SK-N-SH treated with all-trans-retinoic acid at 6 μM for 48 hours (cell line): Measurements from ENCODE around the gene GRIA4.
"Not testable (repeated sequence)": the region's sequence is repeated elsewhere in the genome, so short reads cannot be mapped to it uniquely, and the experiment has no call there.

Experiments
- ATAC-seq: fragments of 200-7000 bp; cut with Tn5 transposase; 3 replicates; pipeline ENCODE4 v1.9.1; 2020; ENCODE audit warnings: mild to moderate bottlenecking, moderate library complexity
- ARNTL ChIP-seq: fragments of 450-650 bp; formaldehyde crosslinking; IDR thresholded peaks from 2 replicates; pipeline ENCODE4 v1.5.0; 2020; ENCODE audit warnings: low read depth, mild to moderate bottlenecking, moderate library complexity, borderline replicate concordance
- BACH2 ChIP-seq: fragments of 250-450 bp; sonication (Bioruptor Pico); IDR thresholded peaks from 2 replicates; pipeline ENCODE4 v1.9.0; 2021; ENCODE audit warnings: mild to moderate bottlenecking, borderline replicate concordance
- CSDC2 ChIP-seq: fragments of 250-450 bp; sonication (Bioruptor Pico); IDR thresholded peaks from 2 replicates; pipeline ENCODE4 v1.5.0; 2020; ENCODE audit warnings: mild to moderate bottlenecking, moderate library complexity
- ESRRG ChIP-seq: fragments of 250-450 bp; sonication (Bioruptor Pico); IDR thresholded peaks from 2 replicates; pipeline ENCODE4 v1.6.1; 2021; ENCODE audit warnings: mild to moderate bottlenecking
- GLIS3 ChIP-seq: fragments of 250-450 bp; sonication (Bioruptor Pico); IDR thresholded peaks from 2 replicates; pipeline ENCODE4 v1.5.0; 2020; ENCODE audit warnings: mild to moderate bottlenecking, moderate library complexity
- ISL1 ChIP-seq: fragments of 250-450 bp; sonication (Bioruptor Pico); IDR thresholded peaks from 2 replicates; pipeline ENCODE4 v2.1.2; 2022; ENCODE audit warnings: mild to moderate bottlenecking, moderate library complexity
- OSR1 ChIP-seq: fragments of 250-450 bp; sonication (Bioruptor Pico); IDR thresholded peaks from 2 replicates; pipeline ENCODE4 v1.8.0; 2022; ENCODE audit warnings: moderate library complexity, mild to moderate bottlenecking, inconsistent platforms
- PPARA ChIP-seq: fragments of 250-450 bp; sonication (Bioruptor Pico); IDR thresholded peaks from 2 replicates; pipeline ENCODE4 v1.5.0; 2020; ENCODE audit warnings: mild to moderate bottlenecking, borderline replicate concordance
- RARB ChIP-seq: fragments of 250-450 bp; sonication (Bioruptor Pico); IDR thresholded peaks from 2 replicates; pipeline ENCODE4 v1.8.0; 2021; ENCODE audit warnings: mild to moderate bottlenecking, moderate library complexity
- SNAI2 ChIP-seq: fragments of 250-450 bp; sonication (Bioruptor Pico); IDR thresholded peaks from 2 replicates; pipeline ENCODE4 v1.5.0; 2020; ENCODE audit warnings: mild to moderate bottlenecking, moderate library complexity
- TCF4 ChIP-seq: fragments of 250-450 bp; sonication (Bioruptor Pico); IDR thresholded peaks from 2 replicates; pipeline ENCODE4 v1.8.0; 2021; ENCODE audit warnings: mild to moderate bottlenecking, moderate library complexity, borderline replicate concordance
- TOX ChIP-seq: fragments of 250-450 bp; sonication (Bioruptor Pico); IDR thresholded peaks from 2 replicates; pipeline ENCODE4 v1.8.0; 2021; ENCODE audit warnings: mild to moderate bottlenecking, moderate library complexity, borderline replicate concordance
- ZC3H10 ChIP-seq: fragments of 250-450 bp; sonication (Bioruptor Pico); IDR thresholded peaks from 2 replicates; pipeline ENCODE4 v1.5.1; 2021; ENCODE audit warnings: mild to moderate bottlenecking, moderate library complexity
- ZFP3 ChIP-seq: fragments of 250-450 bp; sonication (Bioruptor Pico); IDR thresholded peaks from 2 replicates; pipeline ENCODE4 v1.5.0; 2020; ENCODE audit warnings: mild to moderate bottlenecking, moderate library complexity
- ZFP30 ChIP-seq: fragments of 450-650 bp; formaldehyde crosslinking; IDR thresholded peaks from 2 replicates; pipeline ENCODE4 v1.5.0; 2022; ENCODE audit warnings: mild to moderate bottlenecking, moderate library complexity
- ZNF565 ChIP-seq: fragments of 450-650 bp; formaldehyde crosslinking; conservative IDR thresholded peaks from 2 replicates; pipeline ENCODE4 v1.5.0; 2020; ENCODE audit warnings: low read depth, mild to moderate bottlenecking, moderate library complexity
- ZNF70 ChIP-seq: fragments of 450-650 bp; formaldehyde crosslinking; IDR thresholded peaks from 2 replicates; pipeline ENCODE4 v1.5.0; 2020; ENCODE audit warnings: mild to moderate bottlenecking, moderate library complexity
- ZNF8 ChIP-seq: fragments of 450-650 bp; formaldehyde crosslinking; IDR thresholded peaks from 2 replicates; pipeline ENCODE4 v1.5.0; 2020; ENCODE audit warnings: mild to moderate bottlenecking, moderate library complexity
- TF ChIP-seq, protein P1 (sequence below): fragments of 250-450 bp; sonication (Bioruptor Pico); IDR thresholded peaks from 2 replicates; pipeline ENCODE4 v1.5.1; 2021; ENCODE audit warnings: mild to moderate bottlenecking, moderate library complexity
- TF ChIP-seq, protein P2 (sequence below): fragments of 250-450 bp; sonication (Bioruptor Pico); IDR thresholded peaks from 2 replicates; pipeline ENCODE4 v1.5.1; 2020; ENCODE audit warnings: low read depth, mild to moderate bottlenecking, moderate library complexity
- TF ChIP-seq, protein P3 (sequence below): fragments of 250-450 bp; sonication (Bioruptor Pico); IDR thresholded peaks from 2 replicates; pipeline ENCODE4 v1.8.0; 2020; ENCODE audit warnings: mild to moderate bottlenecking, moderate library complexity, borderline replicate concordance
- TF ChIP-seq, protein P4 (sequence below): fragments of 250-450 bp; sonication (Bioruptor Pico); IDR thresholded peaks from 2 replicates; pipeline ENCODE4 v1.5.0; 2020; ENCODE audit warnings: mild to moderate bottlenecking, moderate library complexity

The GRIA4 gene

DNA sequence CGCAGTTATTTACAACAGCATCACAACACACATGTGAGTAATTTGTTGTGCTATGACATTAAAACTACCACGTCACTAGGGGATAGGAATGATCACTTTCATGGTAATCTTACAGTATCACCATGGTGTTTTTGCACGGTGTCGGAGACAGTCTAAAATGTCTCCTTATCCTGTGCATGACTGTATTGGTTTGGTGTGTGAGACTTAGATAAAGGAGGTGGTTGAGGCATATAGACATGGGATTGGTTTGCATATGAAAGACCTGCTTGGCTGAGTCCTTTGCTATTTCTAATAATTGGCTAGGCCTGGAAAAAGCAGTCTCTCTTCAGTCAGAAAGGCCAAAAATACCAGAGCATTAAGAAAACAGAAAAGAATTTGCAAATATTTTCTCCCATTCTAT, 382.0 kb downstream of the GRIA4 start:
- TF ChIP-seq TCF4 (CRISPR knock-in tag) (no peak), RARB (CRISPR knock-in tag) (no peak), BACH2 (no peak), ESRRG (no peak), ISL1 (CRISPR knock-in tag) (no peak), ZC3H10 (CRISPR knock-in tag) (no peak), ZNF565 (CRISPR knock-in tag) (no peak), ZFP30 (CRISPR knock-in tag) (no peak), ZNF70 (CRISPR knock-in tag) (no peak), TOX (CRISPR knock-in tag) (no peak), SNAI2 (CRISPR knock-in tag) (no peak), ZFP3 (CRISPR knock-in tag) (no peak), PPARA (CRISPR knock-in tag) (no peak), CSDC2 (no peak), OSR1 (no peak), ZNF8 (CRISPR knock-in tag) (no peak)
- TF ChIP-seq, protein P1, sequence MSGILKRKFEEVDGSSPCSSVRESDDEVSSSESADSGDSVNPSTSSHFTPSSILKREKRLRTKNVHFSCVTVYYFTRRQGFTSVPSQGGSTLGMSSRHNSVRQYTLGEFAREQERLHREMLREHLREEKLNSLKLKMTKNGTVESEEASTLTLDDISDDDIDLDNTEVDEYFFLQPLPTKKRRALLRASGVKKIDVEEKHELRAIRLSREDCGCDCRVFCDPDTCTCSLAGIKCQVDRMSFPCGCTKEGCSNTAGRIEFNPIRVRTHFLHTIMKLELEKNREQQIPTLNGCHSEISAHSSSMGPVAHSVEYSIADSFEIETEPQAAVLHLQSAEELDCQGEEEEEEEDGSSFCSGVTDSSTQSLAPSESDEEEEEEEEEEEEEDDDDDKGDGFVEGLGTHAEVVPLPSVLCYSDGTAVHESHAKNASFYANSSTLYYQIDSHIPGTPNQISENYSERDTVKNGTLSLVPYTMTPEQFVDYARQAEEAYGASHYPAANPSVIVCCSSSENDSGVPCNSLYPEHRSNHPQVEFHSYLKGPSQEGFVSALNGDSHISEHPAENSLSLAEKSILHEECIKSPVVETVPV (CRISPR knock-in tag), result no peak
- TF ChIP-seq, protein P2, sequence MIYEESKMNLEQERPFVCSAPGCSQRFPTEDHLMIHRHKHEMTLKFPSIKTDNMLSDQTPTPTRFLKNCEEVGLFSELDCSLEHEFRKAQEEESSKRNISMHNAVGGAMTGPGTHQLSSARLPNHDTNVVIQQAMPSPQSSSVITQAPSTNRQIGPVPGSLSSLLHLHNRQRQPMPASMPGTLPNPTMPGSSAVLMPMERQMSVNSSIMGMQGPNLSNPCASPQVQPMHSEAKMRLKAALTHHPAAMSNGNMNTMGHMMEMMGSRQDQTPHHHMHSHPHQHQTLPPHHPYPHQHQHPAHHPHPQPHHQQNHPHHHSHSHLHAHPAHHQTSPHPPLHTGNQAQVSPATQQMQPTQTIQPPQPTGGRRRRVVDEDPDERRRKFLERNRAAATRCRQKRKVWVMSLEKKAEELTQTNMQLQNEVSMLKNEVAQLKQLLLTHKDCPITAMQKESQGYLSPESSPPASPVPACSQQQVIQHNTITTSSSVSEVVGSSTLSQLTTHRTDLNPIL, result no peak
- TF ChIP-seq, protein P3, sequence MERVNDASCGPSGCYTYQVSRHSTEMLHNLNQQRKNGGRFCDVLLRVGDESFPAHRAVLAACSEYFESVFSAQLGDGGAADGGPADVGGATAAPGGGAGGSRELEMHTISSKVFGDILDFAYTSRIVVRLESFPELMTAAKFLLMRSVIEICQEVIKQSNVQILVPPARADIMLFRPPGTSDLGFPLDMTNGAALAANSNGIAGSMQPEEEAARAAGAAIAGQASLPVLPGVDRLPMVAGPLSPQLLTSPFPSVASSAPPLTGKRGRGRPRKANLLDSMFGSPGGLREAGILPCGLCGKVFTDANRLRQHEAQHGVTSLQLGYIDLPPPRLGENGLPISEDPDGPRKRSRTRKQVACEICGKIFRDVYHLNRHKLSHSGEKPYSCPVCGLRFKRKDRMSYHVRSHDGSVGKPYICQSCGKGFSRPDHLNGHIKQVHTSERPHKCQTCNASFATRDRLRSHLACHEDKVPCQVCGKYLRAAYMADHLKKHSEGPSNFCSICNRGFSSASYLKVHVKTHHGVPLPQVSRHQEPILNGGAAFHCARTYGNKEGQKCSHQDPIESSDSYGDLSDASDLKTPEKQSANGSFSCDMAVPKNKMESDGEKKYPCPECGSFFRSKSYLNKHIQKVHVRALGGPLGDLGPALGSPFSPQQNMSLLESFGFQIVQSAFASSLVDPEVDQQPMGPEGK (CRISPR knock-in tag), result no peak
- TF ChIP-seq, protein P4, sequence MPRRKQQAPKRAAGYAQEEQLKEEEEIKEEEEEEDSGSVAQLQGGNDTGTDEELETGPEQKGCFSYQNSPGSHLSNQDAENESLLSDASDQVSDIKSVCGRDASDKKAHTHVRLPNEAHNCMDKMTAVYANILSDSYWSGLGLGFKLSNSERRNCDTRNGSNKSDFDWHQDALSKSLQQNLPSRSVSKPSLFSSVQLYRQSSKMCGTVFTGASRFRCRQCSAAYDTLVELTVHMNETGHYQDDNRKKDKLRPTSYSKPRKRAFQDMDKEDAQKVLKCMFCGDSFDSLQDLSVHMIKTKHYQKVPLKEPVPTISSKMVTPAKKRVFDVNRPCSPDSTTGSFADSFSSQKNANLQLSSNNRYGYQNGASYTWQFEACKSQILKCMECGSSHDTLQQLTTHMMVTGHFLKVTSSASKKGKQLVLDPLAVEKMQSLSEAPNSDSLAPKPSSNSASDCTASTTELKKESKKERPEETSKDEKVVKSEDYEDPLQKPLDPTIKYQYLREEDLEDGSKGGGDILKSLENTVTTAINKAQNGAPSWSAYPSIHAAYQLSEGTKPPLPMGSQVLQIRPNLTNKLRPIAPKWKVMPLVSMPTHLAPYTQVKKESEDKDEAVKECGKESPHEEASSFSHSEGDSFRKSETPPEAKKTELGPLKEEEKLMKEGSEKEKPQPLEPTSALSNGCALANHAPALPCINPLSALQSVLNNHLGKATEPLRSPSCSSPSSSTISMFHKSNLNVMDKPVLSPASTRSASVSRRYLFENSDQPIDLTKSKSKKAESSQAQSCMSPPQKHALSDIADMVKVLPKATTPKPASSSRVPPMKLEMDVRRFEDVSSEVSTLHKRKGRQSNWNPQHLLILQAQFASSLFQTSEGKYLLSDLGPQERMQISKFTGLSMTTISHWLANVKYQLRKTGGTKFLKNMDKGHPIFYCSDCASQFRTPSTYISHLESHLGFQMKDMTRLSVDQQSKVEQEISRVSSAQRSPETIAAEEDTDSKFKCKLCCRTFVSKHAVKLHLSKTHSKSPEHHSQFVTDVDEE (CRISPR knock-in tag), result no peak
- ATAC-seq, result no peak

DNA sequence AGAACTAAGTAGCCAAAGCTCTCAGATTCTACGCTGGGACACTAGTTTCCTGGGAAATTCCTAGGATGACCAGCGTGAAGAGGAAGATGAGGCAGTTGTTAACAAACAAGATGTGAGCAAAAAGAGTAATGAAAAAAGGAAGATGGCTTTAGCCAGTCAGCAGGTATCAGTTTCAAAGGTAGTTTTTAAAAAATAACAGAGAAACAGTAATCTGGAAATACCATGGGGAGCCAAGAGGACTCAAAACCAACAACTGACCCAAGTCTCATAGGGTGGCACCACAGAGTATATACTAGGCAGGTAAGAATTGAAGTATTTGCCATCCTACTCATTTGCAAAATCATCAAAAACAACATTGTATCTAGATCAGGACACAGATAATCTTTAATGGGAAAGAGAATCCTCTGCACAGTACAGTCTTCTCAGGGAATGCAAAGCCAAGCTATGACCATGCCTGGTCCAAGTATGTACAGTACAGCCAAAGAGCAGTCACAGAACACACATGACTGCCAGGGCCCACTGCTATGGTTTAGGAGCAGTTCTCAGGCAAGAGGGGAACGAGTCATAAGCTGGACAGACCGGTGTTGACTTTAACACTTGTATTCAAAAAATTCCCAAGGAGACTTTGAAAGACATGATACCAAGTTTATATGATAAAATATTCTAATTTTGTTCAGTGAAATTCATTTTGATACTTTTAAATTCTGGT, 391.6 kb downstream of the GRIA4 start:
- ATAC-seq, result no peak
- TF ChIP-seq, protein P3 (CRISPR knock-in tag), result no peak
- TF ChIP-seq TOX (CRISPR knock-in tag) (no peak), ZC3H10 (CRISPR knock-in tag) (no peak), ARNTL (no peak), ZNF565 (CRISPR knock-in tag) (no peak), TCF4 (CRISPR knock-in tag) (no peak), ESRRG (no peak), ZNF70 (CRISPR knock-in tag) (no peak), GLIS3 (CRISPR knock-in tag) (no peak), SNAI2 (CRISPR knock-in tag) (no peak), ISL1 (CRISPR knock-in tag) (no peak), PPARA (CRISPR knock-in tag) (no peak), ZNF8 (CRISPR knock-in tag) (no peak), ZFP3 (CRISPR knock-in tag) (no peak), OSR1 (no peak), CSDC2 (no peak)
- TF ChIP-seq, protein P2, result no peak
- TF ChIP-seq, protein P4 (CRISPR knock-in tag), result no peak
- TF ChIP-seq, protein P1 (CRISPR knock-in tag), result no peak

DNA sequence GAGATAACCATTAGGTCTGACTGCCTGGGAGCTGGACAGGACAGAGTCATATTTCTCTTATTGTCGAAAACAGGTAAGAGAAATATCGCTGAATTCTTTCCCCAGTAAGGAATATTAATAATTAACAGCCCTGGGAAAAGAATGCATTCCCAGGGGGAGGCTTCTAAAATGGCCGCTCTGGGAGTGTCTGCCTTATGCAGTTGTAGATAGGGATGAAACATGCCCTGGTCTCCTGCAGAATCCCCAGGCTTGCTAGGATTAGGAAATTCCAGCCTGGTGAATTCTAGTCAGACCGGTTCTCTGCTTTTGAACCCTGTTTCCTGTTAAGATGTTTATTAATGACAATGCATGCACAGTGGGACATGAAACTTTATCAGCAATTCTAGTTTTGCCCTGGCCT, 393.2 kb downstream of the GRIA4 start:
- not testable (repeated sequence) for ATAC-seq
